RWPE2 (cell line): ENCODE results near the gene MXD1.

Source experiments
- ATAC-seq: fragments of 200-7000 bp; cut with Tn5 transposase; 3 replicates; pipeline ENCODE4 v1.9.1; 2021; ENCODE audit warnings: low read depth
- DNase-seq: peaks from one replicate; pipeline ENCODE4 v3.0.0-alpha.2; 2020; ENCODE audit warnings: low spot score
- H3K27ac ChIP-seq: fragments of 450-650 bp; 2 replicates; pipeline ENCODE4 v1.5.1; 2017; ENCODE audit warnings: mild to moderate bottlenecking; ENCODE audit not compliant: poor library complexity, severe bottlenecking
- H3K27me3 ChIP-seq: fragments of 250-450 bp; sonication (Bioruptor Pico); 2 replicates; pipeline ENCODE4 v1.5.1; 2021; ENCODE audit warnings: mild to moderate bottlenecking, moderate library complexity; ENCODE audit not compliant: insufficient read depth, poor library complexity, severe bottlenecking
- H3K36me3 ChIP-seq: fragments of 250-450 bp; sonication (Bioruptor Pico); 2 replicates; pipeline ENCODE4 v1.5.1; 2020; ENCODE audit warnings: low read depth, mild to moderate bottlenecking, moderate library complexity
- H3K4me1 ChIP-seq: fragments of 250-450 bp; sonication (Bioruptor Pico); 2 replicates; pipeline ENCODE4 v1.5.1; 2021; ENCODE audit warnings: mild to moderate bottlenecking, moderate library complexity; ENCODE audit not compliant: insufficient read depth, poor library complexity, severe bottlenecking
- H3K4me3 ChIP-seq: fragments of 250-450 bp; sonication (Bioruptor Pico); 2 replicates; pipeline ENCODE4 v1.5.1; 2021; ENCODE audit warnings: mild to moderate bottlenecking, moderate library complexity; ENCODE audit not compliant: severe bottlenecking
- H3K9me3 ChIP-seq: fragments of 250-450 bp; sonication (Bioruptor Pico); 2 replicates; pipeline ENCODE4 v1.5.1; 2021; ENCODE audit warnings: mild to moderate bottlenecking, moderate library complexity; ENCODE audit not compliant: severe bottlenecking
- CTCF ChIP-seq: fragments of 450-650 bp; IDR thresholded peaks from one replicate; pipeline ENCODE4 v1.5.1; 2017; ENCODE audit warnings: mild to moderate bottlenecking, moderate library complexity; ENCODE audit not compliant: poor library complexity, severe bottlenecking

Gene MXD1

GRCh38 chr2:69926849-69927515 is 12.1 kb downstream of the MXD1 start:
- Histone ChIP-seq H3K36me3 (peaks cover 56% of the 10 kb centered on the region), H3K27me3 (no peaks in the 10 kb centered on the region), H3K4me3 (no peak overlapping the region), H3K4me1 (peaks cover 14% of the 10 kb centered on the region), H3K27ac (no peak overlapping the region), H3K9me3 (no peaks in the 10 kb centered on the region)
- DNase-seq (no peak), ATAC-seq (peak; percentile 36; the same call in 1 of the 3 replicates)
- no peak for TF ChIP-seq CTCF

- ATAC-seq (no peak), DNase-seq (no peak)
- Histone ChIP-seq H3K4me3 (no peak overlapping the region), H3K27ac (peak overlapping the region; percentile 78), H3K9me3 (no peaks in the 10 kb centered on the region), H3K36me3 (peaks cover 57% of the 10 kb centered on the region), H3K4me1 (peaks cover 36% of the 10 kb centered on the region), H3K27me3 (no peaks in the 10 kb centered on the region)
- no peak for TF ChIP-seq CTCF
Observed at GRCh38 chr2:69931832-69932595, 17.1 kb downstream of the MXD1 start.

GRCh38 chr2:69932596-69932922 is 17.6 kb downstream of the MXD1 start:
- Histone ChIP-seq H3K36me3 (peaks cover 56% of the 10 kb centered on the region), H3K27me3 (no peaks in the 10 kb centered on the region), H3K9me3 (no peaks in the 10 kb centered on the region), H3K27ac (peak overlapping the region; percentile 78), H3K4me3 (no peak overlapping the region), H3K4me1 (peaks cover 32% of the 10 kb centered on the region)
- no peak for TF ChIP-seq CTCF
- no peak for ATAC-seq
- no peak for DNase-seq

- H3K4me3 ChIP-seq = no peak overlapping the region
- peak overlapping the region; percentile 78 for H3K27ac ChIP-seq
- peaks cover 57% of the 10 kb centered on the region for H3K36me3 ChIP-seq
- H3K27me3 ChIP-seq = no peaks in the 10 kb centered on the region
- no peak; the same call in 1 of the 3 replicates for ATAC-seq
- no peak for TF ChIP-seq CTCF
- no peaks in the 10 kb centered on the region for H3K9me3 ChIP-seq
- DNase-seq = no peak
- H3K4me1 ChIP-seq = peaks cover 32% of the 10 kb centered on the region
Observed at GRCh38 chr2:69933254-69933828, 18.4 kb downstream of the MXD1 start.
